ENCODE results near the gene OPTN. TPM values are rescaled to one million over a fixed set of nuclear protein-coding genes. Genes with fewer than 3 reads are reported as not detected.

The OPTN gene
- total RNA-seq, 2 experiments from 2014 or later = 86.8 to 99.6 TPM

DNA sequence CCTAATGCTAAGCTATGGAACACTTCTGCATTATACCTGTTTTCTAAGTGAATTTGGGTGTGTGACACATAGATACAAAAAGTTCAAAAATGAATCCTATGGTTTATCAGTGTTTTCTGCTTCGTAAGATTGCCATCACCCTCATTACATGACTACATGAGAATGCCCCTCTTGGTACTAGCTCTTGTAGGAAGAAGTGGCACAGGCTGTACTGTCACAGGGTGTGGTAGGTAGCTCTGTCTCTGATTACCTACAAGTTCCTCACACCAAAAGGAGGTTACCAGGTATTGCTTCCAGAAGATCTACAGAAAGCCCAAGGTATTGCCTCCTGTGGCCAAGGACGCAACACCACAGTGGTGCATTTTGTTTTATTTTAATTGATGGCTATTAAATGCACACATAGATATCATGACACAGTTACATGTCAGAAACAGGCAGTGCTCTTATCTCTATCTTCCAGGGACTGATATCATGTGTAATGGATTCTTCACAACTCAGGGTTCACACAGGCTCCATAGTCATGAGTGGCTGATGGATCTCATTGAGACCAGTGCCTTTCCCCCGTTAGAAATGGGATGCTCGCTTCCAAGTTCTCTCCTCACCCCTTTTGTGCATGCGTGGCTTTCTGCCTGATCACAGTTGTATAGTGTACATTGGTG lies 6.6 kb downstream of the OPTN start:
- intact Hi-C loops (cut with DNase I, micrococcal nuclease) = no loop called here
- no peaks in the 10 kb centered on the region for H3K27me3 ChIP-seq (ENCODE audit: control insufficient read depth in 1 of 2, insufficient read depth in 2 of 2, low read length in 2 of 2)
- H3K27ac ChIP-seq (ENCODE audit: low read depth in 1 of 2, low read length in 2 of 2) = peak overlapping the region; percentile 9 to 66
- ChIA-PET POLR2A (interaction anchor here (2.9 kb wide), 1 partner anchor 196 kb away, joined by 16 read pairs; no protein-coding TSS in a partner anchor), CTCF (no interaction called here)
- no peaks in the 10 kb centered on the region for H3K9me3 ChIP-seq (ENCODE audit: control insufficient read depth in 1 of 2, insufficient read depth in 1 of 2, low read length in 2 of 2)
- H3K4me1 ChIP-seq (ENCODE audit: insufficient read depth, low read length) = peaks cover 76% of the 10 kb centered on the region
- DNase-seq (no peak), ATAC-seq (ENCODE audit: poor library complexity) (no peak)
- Mint-ChIP-seq H3K4me3 (peak overlapping the region; percentile 57), H3K9me3 (no peaks in the 10 kb centered on the region), H3K36me3 (ENCODE audit: low read depth) (peaks cover 59% of the 10 kb centered on the region), H3K4me1 (ENCODE audit: low read depth) (peaks cover 83% of the 10 kb centered on the region), H3K27me3 (no peaks in the 10 kb centered on the region), H3K27ac (peak overlapping the region; percentile 94)
- peaks cover 34% of the 10 kb centered on the region for H3K36me3 ChIP-seq (ENCODE audit: insufficient read depth, low read length)
- H3K4me3 ChIP-seq (ENCODE audit: low read length) = no peak overlapping the region
- no peak for TF ChIP-seq CTCF (IDR thresholded peaks at IDR 0.05)

DNA sequence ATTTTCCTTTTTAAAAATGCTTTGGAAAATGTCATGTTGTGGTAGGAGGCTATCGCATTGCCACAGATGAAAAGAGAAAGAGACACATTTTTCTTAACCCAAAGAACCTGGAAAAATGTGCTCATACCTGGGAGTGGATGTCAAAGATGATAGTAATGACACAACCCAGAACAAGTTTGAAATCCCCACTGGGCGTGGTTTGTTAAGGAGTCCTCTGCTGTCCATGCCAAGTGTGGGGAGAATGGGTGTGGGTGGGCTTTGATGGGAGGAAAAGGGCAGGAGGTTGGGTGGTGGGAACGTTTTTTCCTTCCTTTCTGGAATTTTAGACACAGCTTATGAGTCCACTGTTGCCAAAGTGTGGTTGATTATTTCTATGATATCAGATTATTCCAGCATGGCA lies 10.9 kb downstream of the OPTN start:
- Mint-ChIP-seq H3K4me1 (ENCODE audit: low read depth) (peaks cover 51% of the 10 kb centered on the region), H3K27me3 (no peaks in the 10 kb centered on the region), H3K27ac (no peak overlapping the region), H3K9me3 (no peaks in the 10 kb centered on the region), H3K36me3 (ENCODE audit: low read depth) (peaks cover 74% of the 10 kb centered on the region), H3K4me3 (no peak overlapping the region)
- POLR2A ChIA-PET = interaction anchor here (1.2 to 1.3 kb wide), 2 partner anchors 8 to 13 kb away, joined by 3 to 4 read pairs; no protein-coding TSS in a partner anchor
- Histone ChIP-seq H3K27me3 (ENCODE audit: control insufficient read depth in 1 of 2, insufficient read depth in 2 of 2, low read length in 2 of 2) (no peaks in the 10 kb centered on the region), H3K9me3 (ENCODE audit: control insufficient read depth in 1 of 2, insufficient read depth in 1 of 2, low read length in 2 of 2) (no peaks in the 10 kb centered on the region), H3K36me3 (ENCODE audit: insufficient read depth, low read length) (peaks cover 61% of the 10 kb centered on the region), H3K4me1 (ENCODE audit: insufficient read depth, low read length) (peaks cover 45% of the 10 kb centered on the region), H3K4me3 (ENCODE audit: low read length) (no peak overlapping the region), H3K27ac (ENCODE audit: low read depth in 1 of 2, low read length in 2 of 2) (peak overlapping the region in 1 of 2 donors; percentile 5)
- CTCF ChIA-PET = no interaction called here
- intact Hi-C loops (cut with DNase I, micrococcal nuclease) = no loop called here
- no peak for DNase-seq
- no peak for ATAC-seq (ENCODE audit: poor library complexity)
- no peak for TF ChIP-seq CTCF (IDR thresholded peaks at IDR 0.05)

GRCh38 chr10:13113544-13113943 lies 13.6 kb downstream of the OPTN start:
- H3K4me1 Mint-ChIP-seq (ENCODE audit: low read depth) = peaks cover 47% of the 10 kb centered on the region
- no peaks in the 10 kb centered on the region for H3K27me3 ChIP-seq (ENCODE audit: control insufficient read depth in 1 of 2, insufficient read depth in 2 of 2, low read length in 2 of 2)
- H3K9me3 ChIP-seq (ENCODE audit: control insufficient read depth in 1 of 2, insufficient read depth in 1 of 2, low read length in 2 of 2) = no peaks in the 10 kb centered on the region
- peaks cover 41% of the 10 kb centered on the region for H3K4me1 ChIP-seq (ENCODE audit: insufficient read depth, low read length)
- H3K27ac Mint-ChIP-seq = no peak overlapping the region
- H3K4me3 ChIP-seq (ENCODE audit: low read length) = no peak overlapping the region
- no peak overlapping the region for H3K27ac ChIP-seq (ENCODE audit: low read depth in 1 of 2, low read length in 2 of 2)
- H3K36me3 ChIP-seq (ENCODE audit: insufficient read depth, low read length) = peaks cover 81% of the 10 kb centered on the region
- no peak overlapping the region for H3K4me3 Mint-ChIP-seq
- POLR2A ChIA-PET = interaction anchor here (1.6 kb wide), 1 partner anchor 14 kb away, joined by 4 read pairs; the partner anchor contains the start of gene OPTN
- ATAC-seq (ENCODE audit: poor library complexity) = no peak
- no peak for DNase-seq
- TF ChIP-seq CTCF (IDR thresholded peaks at IDR 0.05) = no peak
- intact Hi-C loops (cut with DNase I, micrococcal nuclease) = no loop called here
- CTCF ChIA-PET = no interaction called here
- peaks cover 83% of the 10 kb centered on the region for H3K36me3 Mint-ChIP-seq (ENCODE audit: low read depth)
- no peaks in the 10 kb centered on the region for H3K27me3 Mint-ChIP-seq
- H3K9me3 Mint-ChIP-seq = no peaks in the 10 kb centered on the region

Measured in CD4-positive, alpha-beta T cell (primary cell).